ENCODE data around the gene IGFBP5.

GRCh38 chr2:216653093-216653799, 42.1 kb downstream of the IGFBP5 start:
- TF ChIP-seq CTCF (IDR thresholded peaks at IDR 0.05; ENCODE audit: low read depth, low read length, poor library complexity, severe bottlenecking) (no peak), EZH2phosphoT487 (IDR thresholded peaks at IDR 0.05; ENCODE audit: borderline replicate concordance, low read length) (no peak)

Measured in DOHH2 (cell line).